ENCODE results near the gene CAMKK2. TPM values are rescaled to one million over a fixed set of nuclear protein-coding genes. Genes with fewer than 3 reads are reported as not detected.

The CAMKK2 gene
- total RNA-seq, 1 experiment from 2014 or later, result 11.6 TPM

DNA sequence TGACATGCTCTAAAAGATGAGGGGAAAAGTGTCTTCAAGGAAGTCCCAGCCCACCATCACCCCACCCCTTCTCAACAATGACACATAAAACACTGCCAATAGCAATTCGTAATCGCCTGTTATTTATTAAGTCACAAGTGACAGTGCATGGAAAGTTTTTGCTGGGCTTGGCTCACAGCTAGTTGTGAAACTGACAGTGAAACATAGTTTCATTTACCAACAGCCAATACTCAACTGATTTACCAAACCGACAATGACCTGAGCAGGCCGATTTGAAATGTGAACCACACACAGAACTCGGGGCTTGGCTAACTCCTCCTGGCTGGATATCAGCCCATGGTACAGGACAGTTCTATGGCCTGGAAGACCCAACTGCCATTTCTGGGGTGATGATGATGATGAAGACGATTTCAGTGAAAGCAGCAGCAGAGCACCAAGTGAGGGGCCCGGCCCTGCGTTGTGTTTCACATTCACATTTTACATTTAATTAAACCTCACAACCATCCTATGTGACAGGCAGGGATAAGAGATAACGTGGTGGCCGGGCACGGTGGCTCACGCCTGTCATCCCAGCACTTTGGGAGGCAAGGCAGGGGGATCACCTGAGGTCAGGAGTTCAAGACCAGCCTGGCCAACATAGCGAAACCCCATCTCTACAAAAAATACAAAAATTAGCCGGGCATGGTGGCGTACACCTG lies 42.7 kb downstream of the CAMKK2 start:
- Histone ChIP-seq H3K4me3 (ENCODE audit: insufficient read depth, low read depth, low read length) (no peak overlapping the region), H3K27me3 (ENCODE audit: control insufficient read depth, insufficient read depth, low read length) (no peaks in the 10 kb centered on the region), H3K36me3 (replicated peaks; ENCODE audit: control insufficient read depth, insufficient read depth, low read length) (peaks cover 21% of the 10 kb centered on the region)
- DNase-seq, result no peak

DNA sequence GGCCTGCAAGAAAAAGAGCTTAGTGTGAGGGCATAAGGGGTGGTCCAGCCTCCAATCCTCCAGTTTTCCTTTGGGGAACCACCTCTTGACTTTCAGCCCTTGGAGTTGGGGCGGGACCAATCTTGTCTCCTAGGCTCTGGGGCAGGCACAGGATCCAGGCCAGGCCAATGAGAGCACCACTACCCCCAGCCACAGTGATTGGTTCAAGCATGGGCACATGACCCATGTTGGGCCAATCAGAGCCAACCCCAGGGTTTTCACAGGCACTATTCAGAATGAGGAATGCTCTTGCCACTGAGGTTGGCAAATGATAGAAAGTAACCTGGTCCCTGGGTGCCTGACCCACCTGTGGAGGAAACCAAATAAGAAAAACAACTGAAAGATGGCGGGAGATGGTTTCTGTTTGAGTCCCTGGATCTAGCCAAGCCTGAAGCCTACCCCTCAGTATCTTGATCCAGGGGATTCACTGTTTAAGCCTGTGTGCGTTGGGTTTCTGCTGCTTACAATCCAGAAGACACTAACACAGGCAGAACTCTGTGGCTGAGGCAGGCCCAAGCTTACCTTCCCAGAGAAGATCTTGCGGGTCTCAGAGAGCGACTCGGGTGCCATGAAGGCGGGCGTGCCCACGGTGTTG lies 43.7 kb downstream of the CAMKK2 start:
- H3K4me3 ChIP-seq (ENCODE audit: insufficient read depth, low read depth, low read length), result no peak overlapping the region
- H3K27me3 ChIP-seq (ENCODE audit: control insufficient read depth, insufficient read depth, low read length), result no peaks in the 10 kb centered on the region
- peaks cover 21% of the 10 kb centered on the region for H3K36me3 ChIP-seq (replicated peaks; ENCODE audit: control insufficient read depth, insufficient read depth, low read length)
- no peak for DNase-seq

- no peak for DNase-seq
- Histone ChIP-seq H3K36me3 (replicated peaks; ENCODE audit: control insufficient read depth, insufficient read depth, low read length) (peaks cover 21% of the 10 kb centered on the region), H3K4me3 (ENCODE audit: insufficient read depth, low read depth, low read length) (no peak overlapping the region), H3K27me3 (ENCODE audit: control insufficient read depth, insufficient read depth, low read length) (no peaks in the 10 kb centered on the region)
These were observed 44.7 kb downstream of the CAMKK2 start for GRCh38 chr12:121251838-121252237.

GRCh38 chr12:121250359-121250758 lies 46.1 kb downstream of the CAMKK2 start:
- Histone ChIP-seq H3K27me3 (ENCODE audit: control insufficient read depth, insufficient read depth, low read length) (no peaks in the 10 kb centered on the region), H3K36me3 (replicated peaks; ENCODE audit: control insufficient read depth, insufficient read depth, low read length) (peaks cover 19% of the 10 kb centered on the region), H3K4me3 (ENCODE audit: insufficient read depth, low read depth, low read length) (no peak overlapping the region)
- no peak for DNase-seq

DNA sequence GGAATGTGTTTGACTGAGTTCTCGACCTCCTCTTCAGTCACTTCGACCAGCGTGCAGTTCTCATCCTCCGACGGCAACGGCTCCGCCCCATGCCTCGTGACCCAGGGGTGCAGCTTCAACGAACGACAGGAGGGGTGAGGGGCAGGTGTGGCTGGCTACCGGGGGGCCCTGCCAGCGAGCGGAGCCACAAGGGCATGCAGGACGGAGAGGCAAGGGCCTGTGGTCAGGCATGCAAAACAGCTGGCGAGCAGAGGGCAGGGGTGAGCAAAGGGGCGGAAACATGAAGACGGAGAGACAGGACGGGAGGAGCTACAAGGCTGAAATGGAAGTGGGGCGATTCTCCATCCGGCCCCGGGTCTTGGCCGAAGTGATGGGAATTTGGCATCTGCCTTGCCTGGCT lies 47.9 kb downstream of the CAMKK2 start:
- no peak for DNase-seq
- Histone ChIP-seq H3K4me3 (ENCODE audit: insufficient read depth, low read depth, low read length) (no peak overlapping the region), H3K27me3 (ENCODE audit: control insufficient read depth, insufficient read depth, low read length) (no peaks in the 10 kb centered on the region), H3K36me3 (replicated peaks; ENCODE audit: control insufficient read depth, insufficient read depth, low read length) (peaks cover 16% of the 10 kb centered on the region)

DNA sequence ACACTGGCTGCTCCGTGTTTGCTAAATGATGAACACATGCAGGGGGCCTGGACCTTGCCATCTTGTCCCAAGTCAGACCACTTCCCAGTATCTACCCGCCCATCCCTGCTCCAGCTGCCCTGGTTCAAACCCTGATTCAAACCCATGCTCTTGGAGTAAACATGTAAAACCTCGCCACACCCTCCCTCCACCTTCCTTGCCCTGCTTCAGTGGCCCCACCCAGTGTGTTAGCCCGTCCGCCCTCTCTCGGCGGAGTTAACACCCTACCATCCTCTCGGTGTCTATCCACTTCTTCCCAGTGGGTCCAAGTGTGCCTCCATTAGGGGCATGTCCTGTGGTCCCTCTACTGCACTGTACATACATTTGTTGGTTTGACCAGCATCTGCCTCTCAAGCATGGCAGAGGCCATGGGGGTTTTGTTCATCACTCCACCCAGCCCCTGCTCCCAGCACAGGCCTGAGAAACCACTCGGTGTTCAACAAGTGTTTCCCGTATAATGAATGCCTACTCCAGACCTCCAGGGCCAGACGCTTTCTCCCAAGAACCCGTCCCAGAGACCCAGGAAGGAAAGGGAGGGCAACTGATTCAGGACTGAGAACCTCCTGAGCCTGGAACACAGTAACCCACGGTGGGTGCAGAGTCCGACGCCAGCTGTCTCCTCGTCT lies 49.5 kb downstream of the CAMKK2 start:
- no peak for DNase-seq
- H3K4me3 ChIP-seq (ENCODE audit: insufficient read depth, low read depth, low read length), result no peak overlapping the region
- peaks cover 7% of the 10 kb centered on the region for H3K36me3 ChIP-seq (replicated peaks; ENCODE audit: control insufficient read depth, insufficient read depth, low read length)
- no peaks in the 10 kb centered on the region for H3K27me3 ChIP-seq (ENCODE audit: control insufficient read depth, insufficient read depth, low read length)

DNA sequence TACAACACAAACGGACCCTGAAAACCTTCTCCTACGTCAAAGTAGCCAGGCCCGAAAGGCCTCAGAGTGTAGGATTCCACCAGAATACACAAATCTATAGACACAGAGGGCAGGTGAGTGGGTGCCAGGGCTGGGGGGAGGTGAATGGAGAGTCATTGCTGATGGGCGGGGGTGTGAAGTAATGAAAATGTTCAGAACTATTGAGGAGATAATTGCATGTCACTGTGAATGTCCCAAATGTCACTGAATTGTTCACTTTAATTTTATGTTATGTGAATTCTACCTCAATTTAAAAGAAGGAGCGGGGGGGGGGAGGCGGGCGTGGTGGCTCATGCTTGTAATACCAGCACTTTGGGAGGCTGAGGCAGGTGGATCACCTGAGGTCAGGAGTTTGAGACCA lies 50.6 kb downstream of the CAMKK2 start:
- H3K36me3 ChIP-seq (replicated peaks; ENCODE audit: control insufficient read depth, insufficient read depth, low read length), result peaks cover 7% of the 10 kb centered on the region
- no peaks in the 10 kb centered on the region for H3K27me3 ChIP-seq (ENCODE audit: control insufficient read depth, insufficient read depth, low read length)
- DNase-seq, result no peak
- no peak overlapping the region for H3K4me3 ChIP-seq (ENCODE audit: insufficient read depth, low read depth, low read length)

- Histone ChIP-seq H3K4me3 (ENCODE audit: insufficient read depth, low read depth, low read length) (no peak overlapping the region), H3K36me3 (replicated peaks; ENCODE audit: control insufficient read depth, insufficient read depth, low read length) (peaks cover 7% of the 10 kb centered on the region), H3K27me3 (ENCODE audit: control insufficient read depth, insufficient read depth, low read length) (no peaks in the 10 kb centered on the region)
- DNase-seq, result peak; percentile 59
These were observed 51.5 kb downstream of the CAMKK2 start for GRCh38 chr12:121245031-121245430.

DNA sequence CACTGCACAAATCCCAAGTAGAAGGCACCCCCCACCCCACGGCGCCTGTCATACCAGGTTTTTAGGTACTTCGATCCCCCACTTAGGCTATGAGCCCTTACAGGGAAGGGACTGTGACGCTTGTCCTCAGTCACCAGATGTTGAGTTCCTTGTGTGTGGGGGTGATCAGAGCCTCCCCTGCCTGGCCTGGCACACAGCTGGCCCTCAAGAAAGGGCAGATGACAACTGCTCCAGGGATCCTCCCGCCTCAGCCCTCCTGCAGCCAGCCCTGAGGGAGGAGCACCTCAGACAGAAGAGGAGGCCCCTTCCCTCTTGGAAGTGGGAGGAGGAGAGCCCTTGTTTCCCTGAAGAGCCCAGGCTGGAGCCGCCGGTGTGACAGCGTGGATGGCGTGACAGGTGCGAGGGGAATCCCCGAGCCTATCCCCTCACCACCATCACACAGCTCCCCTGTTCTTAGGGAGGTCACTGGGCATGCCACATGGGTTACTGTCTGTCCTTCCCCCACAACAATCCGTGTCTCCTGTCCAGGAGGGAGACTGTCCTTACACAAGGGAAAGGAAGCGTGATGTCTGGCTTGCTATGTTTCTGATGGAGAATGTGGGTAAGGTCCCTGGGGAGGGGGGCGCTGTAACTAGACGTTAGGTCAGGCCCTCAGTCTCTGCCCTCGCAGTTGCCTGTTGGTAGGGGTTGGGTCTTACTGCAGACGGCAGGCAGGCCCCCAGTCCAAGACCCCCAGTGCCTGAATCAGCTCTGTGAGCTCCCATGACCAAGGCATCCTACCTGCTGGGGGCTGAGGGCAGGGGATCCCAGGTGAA lies 55.1 kb downstream of the CAMKK2 start:
- DNase-seq, result peak; percentile 53
- H3K36me3 ChIP-seq (replicated peaks; ENCODE audit: control insufficient read depth, insufficient read depth, low read length), result peaks cover 4% of the 10 kb centered on the region
- H3K27me3 ChIP-seq (ENCODE audit: control insufficient read depth, insufficient read depth, low read length), result no peaks in the 10 kb centered on the region
- H3K4me3 ChIP-seq (ENCODE audit: insufficient read depth, low read depth, low read length), result no peak overlapping the region

DNA sequence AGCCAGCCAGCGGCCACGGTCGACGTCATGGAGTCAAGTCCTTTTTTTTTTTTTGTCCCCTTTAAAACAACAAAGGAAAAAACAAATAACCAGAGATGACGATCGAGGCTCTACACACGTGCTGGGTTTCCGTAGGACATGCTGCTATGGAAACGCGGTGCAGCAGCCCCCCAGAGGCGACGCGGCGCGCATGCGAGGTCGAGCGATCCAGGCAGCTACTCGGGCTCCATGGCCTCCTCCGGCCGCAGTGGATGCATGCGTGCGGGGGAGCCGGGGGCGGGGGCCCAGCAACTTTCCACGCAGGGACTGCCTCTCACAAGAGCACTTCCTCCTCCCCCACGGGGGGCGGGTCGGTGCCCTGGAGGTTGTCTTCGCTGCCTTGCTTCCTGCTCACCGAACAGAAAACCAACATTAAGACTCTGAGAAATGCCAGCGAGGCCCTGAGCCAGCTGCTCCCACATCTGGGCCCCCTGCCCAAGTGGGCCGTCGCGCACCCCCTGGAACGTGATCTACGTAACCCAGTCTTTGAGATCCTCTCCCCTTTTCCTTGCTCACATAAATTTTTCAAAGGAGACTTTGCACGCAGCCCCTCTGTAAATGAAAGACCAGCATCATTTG lies 55.9 kb downstream of the CAMKK2 start:
- Histone ChIP-seq H3K36me3 (replicated peaks; ENCODE audit: control insufficient read depth, insufficient read depth, low read length) (peaks cover 4% of the 10 kb centered on the region), H3K27me3 (ENCODE audit: control insufficient read depth, insufficient read depth, low read length) (no peaks in the 10 kb centered on the region), H3K4me3 (ENCODE audit: insufficient read depth, low read depth, low read length) (no peak overlapping the region)
- DNase-seq, result peak; percentile 85

- DNase-seq, result no peak
- no peaks in the 10 kb centered on the region for H3K27me3 ChIP-seq (ENCODE audit: control insufficient read depth, insufficient read depth, low read length)
- peaks cover 4% of the 10 kb centered on the region for H3K36me3 ChIP-seq (replicated peaks; ENCODE audit: control insufficient read depth, insufficient read depth, low read length)
- H3K4me3 ChIP-seq (ENCODE audit: insufficient read depth, low read depth, low read length), result no peak overlapping the region
These were observed 56.5 kb downstream of the CAMKK2 start for GRCh38 chr12:121240062-121240420.

- Histone ChIP-seq H3K36me3 (replicated peaks; ENCODE audit: control insufficient read depth, insufficient read depth, low read length) (peaks cover 4% of the 10 kb centered on the region; the same call in 1 of the 2 replicates), H3K4me3 (ENCODE audit: insufficient read depth, low read depth, low read length) (no peak overlapping the region), H3K27me3 (ENCODE audit: control insufficient read depth, insufficient read depth, low read length) (no peaks in the 10 kb centered on the region)
- no peak for DNase-seq
These were observed 57.0 kb downstream of the CAMKK2 start for GRCh38 chr12:121239351-121240061.

- H3K4me3 ChIP-seq (ENCODE audit: insufficient read depth, low read depth, low read length), result no peak overlapping the region
- H3K27me3 ChIP-seq (ENCODE audit: control insufficient read depth, insufficient read depth, low read length), result no peaks in the 10 kb centered on the region
- peaks cover 2% of the 10 kb centered on the region; the same call in 1 of the 2 replicates for H3K36me3 ChIP-seq (replicated peaks; ENCODE audit: control insufficient read depth, insufficient read depth, low read length)
- peak; percentile 72 for DNase-seq
These were observed 57.7 kb downstream of the CAMKK2 start for GRCh38 chr12:121238604-121239350.

All from H7 (cell line).